ENCODE results near the gene PSMG3. TPM values are rescaled to one million over a fixed set of nuclear protein-coding genes. Genes with fewer than 3 reads are reported as not detected.
A peak's percentile ranks its signal among the peaks of the same experiment; 100 is the strongest.

Gene PSMG3
- total and polyA plus RNA-seq, 2 donors from 2014 or later: 29.7 to 66.6 TPM

DNA sequence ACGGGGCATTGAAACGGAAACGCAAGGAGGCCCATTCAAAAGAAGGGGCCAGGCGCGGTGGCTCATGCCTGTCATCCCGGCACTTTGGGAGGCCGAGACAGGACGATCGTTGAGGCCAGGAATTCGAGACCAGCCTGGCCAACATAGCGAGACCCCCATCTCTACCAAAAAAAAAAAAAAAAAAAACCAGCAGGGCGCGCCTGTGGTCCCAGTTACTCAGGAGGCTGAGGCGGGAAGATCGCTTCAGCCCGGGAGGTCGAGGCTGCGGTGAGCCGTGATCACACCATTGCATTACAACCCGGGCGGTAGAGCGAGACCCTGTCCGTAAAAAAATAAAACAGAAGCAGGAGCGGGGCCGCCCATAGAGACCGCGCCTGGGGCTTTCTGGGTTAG, 396 bp downstream of the PSMG3 start:
- Histone ChIP-seq H3K27ac (ENCODE audit: low read depth in 2 of 2, low read length in 2 of 2) (peak overlapping the region; percentile 11 to 87), H3K36me3 (ENCODE audit: control insufficient read depth in 2 of 3, insufficient read depth in 3 of 3, low read length in 3 of 3) (no peaks in the 10 kb centered on the region), H3K27me3 (ENCODE audit: control insufficient read depth, insufficient read depth, low read length) (no peaks in the 10 kb centered on the region), H3K9ac (ENCODE audit: low read length in 3 of 3) (peak overlapping the region in 2 of 3 donors; percentile 29 to 58), H3K4me1 (ENCODE audit: control insufficient read depth in 2 of 3, insufficient read depth in 2 of 3, low read depth in 1 of 3, low read length in 3 of 3) (peaks cover 0 to 20% (median 16%) of the 10 kb centered on the region in 3 donors), H3K4me3 (ENCODE audit: low read length in 3 of 3) (peak overlapping the region; percentile 36 to 88 (median 52)), H3K9me3 (ENCODE audit: control insufficient read depth in 2 of 3, insufficient read depth in 1 of 3, low read length in 3 of 3) (no peaks in the 10 kb centered on the region)
- TF ChIP-seq, protein P1, sequence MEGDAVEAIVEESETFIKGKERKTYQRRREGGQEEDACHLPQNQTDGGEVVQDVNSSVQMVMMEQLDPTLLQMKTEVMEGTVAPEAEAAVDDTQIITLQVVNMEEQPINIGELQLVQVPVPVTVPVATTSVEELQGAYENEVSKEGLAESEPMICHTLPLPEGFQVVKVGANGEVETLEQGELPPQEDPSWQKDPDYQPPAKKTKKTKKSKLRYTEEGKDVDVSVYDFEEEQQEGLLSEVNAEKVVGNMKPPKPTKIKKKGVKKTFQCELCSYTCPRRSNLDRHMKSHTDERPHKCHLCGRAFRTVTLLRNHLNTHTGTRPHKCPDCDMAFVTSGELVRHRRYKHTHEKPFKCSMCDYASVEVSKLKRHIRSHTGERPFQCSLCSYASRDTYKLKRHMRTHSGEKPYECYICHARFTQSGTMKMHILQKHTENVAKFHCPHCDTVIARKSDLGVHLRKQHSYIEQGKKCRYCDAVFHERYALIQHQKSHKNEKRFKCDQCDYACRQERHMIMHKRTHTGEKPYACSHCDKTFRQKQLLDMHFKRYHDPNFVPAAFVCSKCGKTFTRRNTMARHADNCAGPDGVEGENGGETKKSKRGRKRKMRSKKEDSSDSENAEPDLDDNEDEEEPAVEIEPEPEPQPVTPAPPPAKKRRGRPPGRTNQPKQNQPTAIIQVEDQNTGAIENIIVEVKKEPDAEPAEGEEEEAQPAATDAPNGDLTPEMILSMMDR (IDR thresholded peaks at IDR 0.05; ENCODE audit: borderline replicate concordance, extremely low read depth, insufficient read depth): no peak
- intact Hi-C loops (cut with DNase I): no loop called here
- FAIRE-seq: no peak
- peak in 1 of 5 donors; percentile 48 for DNase-seq

DNA sequence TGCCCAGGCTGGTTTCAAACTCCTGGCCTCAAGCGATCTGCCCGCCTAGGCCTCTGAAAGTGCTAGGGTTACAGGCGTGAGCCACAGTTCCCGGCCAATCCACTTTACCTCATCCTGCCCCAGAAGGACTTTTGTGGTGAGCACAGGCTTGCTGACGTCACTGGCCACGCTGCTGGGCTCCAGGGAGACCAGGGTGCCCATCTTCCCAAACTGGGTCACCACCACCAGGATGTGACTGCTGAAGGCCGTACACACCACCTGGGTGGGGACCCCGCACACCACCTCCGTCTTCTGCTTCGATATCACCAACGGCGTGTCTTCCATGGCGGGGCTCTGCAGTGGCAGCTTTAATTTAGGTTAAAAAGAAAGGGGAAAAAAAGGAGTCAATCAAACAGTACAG, 816 bp downstream of the PSMG3 start:
- intact Hi-C loops (cut with DNase I): no loop called here
- H3K4me1 ChIP-seq (ENCODE audit: control insufficient read depth in 2 of 3, insufficient read depth in 2 of 3, low read depth in 1 of 3, low read length in 3 of 3): peaks cover 0 to 20% (median 16%) of the 10 kb centered on the region in 3 donors
- H3K27ac ChIP-seq (ENCODE audit: low read depth in 2 of 2, low read length in 2 of 2): peak overlapping the region; percentile 11 to 23
- no peaks in the 10 kb centered on the region for H3K9me3 ChIP-seq (ENCODE audit: control insufficient read depth in 2 of 3, insufficient read depth in 1 of 3, low read length in 3 of 3)
- TF ChIP-seq, protein P1 (IDR thresholded peaks at IDR 0.05; ENCODE audit: borderline replicate concordance, extremely low read depth, insufficient read depth): no peak
- FAIRE-seq (no peak), DNase-seq (peak in 2 of 5 donors; percentile 54 to 72)
- no peaks in the 10 kb centered on the region for H3K27me3 ChIP-seq (ENCODE audit: control insufficient read depth, insufficient read depth, low read length)
- no peaks in the 10 kb centered on the region for H3K36me3 ChIP-seq (ENCODE audit: control insufficient read depth in 2 of 3, insufficient read depth in 3 of 3, low read length in 3 of 3)
- peak overlapping the region in 1 of 3 donors; percentile 58 for H3K9ac ChIP-seq (ENCODE audit: low read length in 3 of 3)
- H3K4me3 ChIP-seq (ENCODE audit: low read length in 3 of 3): peak overlapping the region in 2 of 3 donors; percentile 36 to 88

DNA sequence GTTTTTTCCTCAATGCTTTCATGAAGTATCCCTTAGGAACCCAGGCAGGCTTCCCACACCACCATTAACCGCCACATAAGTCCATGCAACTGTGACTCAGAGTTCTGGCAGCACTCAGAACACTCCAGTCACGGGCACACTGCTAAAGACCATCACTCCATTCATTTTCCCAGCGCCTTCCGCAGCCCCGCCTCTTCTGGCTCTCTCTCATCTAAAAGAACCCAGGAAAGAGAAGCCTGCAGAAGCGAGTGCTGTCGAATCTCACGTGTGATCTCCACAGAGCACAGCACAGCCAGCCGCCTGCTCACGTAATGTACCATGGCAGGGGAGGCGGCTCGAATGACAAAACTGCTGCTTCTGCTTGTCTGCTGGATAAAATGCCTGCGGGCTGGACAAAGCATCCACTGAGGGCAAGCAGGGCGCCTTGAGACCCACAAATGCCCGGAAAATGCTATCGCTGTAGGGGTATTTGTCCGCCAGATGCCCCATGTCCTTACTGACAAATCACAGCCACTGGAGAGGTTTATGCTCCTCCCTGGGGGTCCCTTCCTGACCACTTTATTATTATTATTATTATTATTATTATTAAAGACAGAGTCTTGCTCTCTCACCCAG, 1.8 kb downstream of the PSMG3 start:
- peak in 3 of 5 donors; percentile 47 to 67 (median 55) for DNase-seq
- Histone ChIP-seq H3K4me1 (ENCODE audit: control insufficient read depth in 2 of 3, insufficient read depth in 2 of 3, low read depth in 1 of 3, low read length in 3 of 3) (peaks cover 0 to 20% (median 16%) of the 10 kb centered on the region in 3 donors), H3K4me3 (ENCODE audit: low read length in 3 of 3) (peak overlapping the region in 1 of 3 donors; percentile 42), H3K9me3 (ENCODE audit: control insufficient read depth in 2 of 3, insufficient read depth in 1 of 3, low read length in 3 of 3) (no peaks in the 10 kb centered on the region), H3K27me3 (ENCODE audit: control insufficient read depth, insufficient read depth, low read length) (no peaks in the 10 kb centered on the region), H3K27ac (ENCODE audit: low read depth in 2 of 2, low read length in 2 of 2) (peak overlapping the region; percentile 66 to 84), H3K9ac (ENCODE audit: low read length in 3 of 3) (peak overlapping the region in 1 of 3 donors; percentile 8), H3K36me3 (ENCODE audit: control insufficient read depth in 2 of 3, insufficient read depth in 3 of 3, low read length in 3 of 3) (no peaks in the 10 kb centered on the region)
- intact Hi-C loops (cut with DNase I): no loop called here
- TF ChIP-seq, protein P1 (IDR thresholded peaks at IDR 0.05; ENCODE audit: borderline replicate concordance, extremely low read depth, insufficient read depth): no peak
- no peak for FAIRE-seq

Data from kidney (tissue), 14 donors.